Brain microvascular endothelial cell (primary cell): Measurements from ENCODE around the gene NR1H2.

ENCODE experiments used
- DNase-seq: peaks from one replicate; pipeline ENCODE4 v3.0.0-alpha.2; 2020
- H3K27ac ChIP-seq: fragments of 250-450 bp; sonication (Bioruptor Pico); 2 replicates; pipeline ENCODE4 v1.5.1; 2020; ENCODE audit warnings: mild to moderate bottlenecking, moderate library complexity
- H3K27me3 ChIP-seq: fragments of 250-450 bp; sonication (Bioruptor Pico); replicated peaks from 2 replicates; pipeline ENCODE4 v1.5.1; 2020; ENCODE audit warnings: mild to moderate bottlenecking
- H3K36me3 ChIP-seq: fragments of 250-450 bp; sonication (Bioruptor Pico); replicated peaks from 2 replicates; pipeline ENCODE4 v1.5.1; 2020; ENCODE audit warnings: mild to moderate bottlenecking
- H3K4me3 ChIP-seq: 2 replicates; pipeline ENCODE4 v1.5.1; 2011; ENCODE audit warnings: low read depth, mild to moderate bottlenecking, control low read depth, low read length, moderate library complexity
- CTCF ChIP-seq: IDR thresholded peaks from 2 replicates; pipeline ENCODE4 v1.5.1; 2011; ENCODE audit warnings: low read depth, mild to moderate bottlenecking, moderate library complexity, low read length, control low read depth, inconsistent platforms; ENCODE audit errors: missing control alignments
- in situ Hi-C: cut with HindIII; loops from 2 replicates; pipeline ENCODE4 v1.10.0; 2017; ENCODE audit warnings: low sequenced_read_pairs, low pct_ligation_motif_present

Gene NR1H2

DNA sequence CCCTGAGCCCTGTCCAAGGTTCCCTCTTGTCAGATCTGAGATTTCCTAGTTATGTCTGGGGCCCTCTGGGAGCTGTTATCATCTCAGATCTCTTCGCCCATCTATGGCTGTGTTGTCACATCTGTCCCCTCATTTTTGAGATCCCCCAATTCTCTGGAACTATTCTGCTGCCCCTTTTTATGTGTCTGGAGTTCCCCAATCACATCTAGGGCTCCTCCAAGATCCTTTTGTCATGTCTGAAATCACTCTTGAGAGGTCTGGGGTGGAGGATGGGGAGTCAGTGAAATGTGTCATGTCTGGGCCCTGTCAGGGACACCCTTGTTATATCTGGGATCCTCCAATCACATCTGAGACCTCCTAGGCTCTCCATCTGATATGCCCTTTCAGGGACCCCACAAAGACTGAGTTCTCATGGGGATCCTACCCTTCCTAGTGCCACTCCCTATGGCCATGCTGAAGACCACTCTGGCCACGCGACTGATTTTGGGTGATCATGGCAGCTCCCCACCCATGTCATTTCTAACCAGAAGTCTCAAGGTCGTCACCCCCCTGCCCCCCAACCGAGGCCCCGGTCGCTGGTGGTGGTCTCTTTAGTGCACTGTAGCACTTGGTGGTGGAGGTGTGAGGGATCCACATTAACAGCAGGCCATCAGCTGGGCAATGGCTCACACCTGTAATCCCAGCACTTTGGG, 52.7 kb downstream of the NR1H2 start:
- DNase-seq: no peak
- Histone ChIP-seq H3K27me3 (peaks cover 19% of the 10 kb centered on the region), H3K36me3 (no peaks in the 10 kb centered on the region), H3K27ac (no peak overlapping the region), H3K4me3 (no peak overlapping the region)
- in situ Hi-C loops: no loop called here
- TF ChIP-seq CTCF: no peak

- H3K27ac ChIP-seq: no peak overlapping the region
Measured at GRCh38 chr19:50430888-50431342, 54.7 kb downstream of the NR1H2 start.

GRCh38 chr19:50431343-50432220, 55.3 kb downstream of the NR1H2 start:
- DNase-seq: peak; percentile 59
- H3K36me3 ChIP-seq: no peaks in the 10 kb centered on the region
- no peak overlapping the region for H3K27ac ChIP-seq
- no peak for TF ChIP-seq CTCF
- in situ Hi-C loops: no loop called here
- H3K27me3 ChIP-seq: peaks cover 22% of the 10 kb centered on the region
- H3K4me3 ChIP-seq: peak overlapping the region; percentile 57

More at GRCh38 chr19:50430888-50431342, 54.7 kb downstream of the NR1H2 start:
- no peak for DNase-seq
- in situ Hi-C loops: no loop called here
- Histone ChIP-seq H3K4me3 (no peak overlapping the region), H3K36me3 (no peaks in the 10 kb centered on the region), H3K27me3 (peaks cover 22% of the 10 kb centered on the region)
- no peak for TF ChIP-seq CTCF

- in situ Hi-C loops: no loop called here
- Histone ChIP-seq H3K27ac (no peak within 1 kb of the TSS), H3K4me3 (peak within 1 kb of the TSS; percentile 57), H3K27me3 (peaks cover 22% of the 10 kb centered on the region), H3K36me3 (no peaks in the 10 kb centered on the region)
- no peak for TF ChIP-seq CTCF
- DNase-seq: no peak
Measured at GRCh38 chr19:50432221-50433028, 56.2 kb downstream of the NR1H2 start, which contains the start of gene MYBPC2. Gene MYBPC2 (plus strand): TSS chr19:50432892. CDS start chr19:50432954, 62 bp downstream.
